HG03280 (cell line): Measurements from ENCODE around the gene SENP5.
"Not testable (repeated sequence)": the region's sequence is repeated elsewhere in the genome, so short reads cannot be mapped to it uniquely, and the experiment has no call there.

Experiments
- ATAC-seq: cut with Tn5 transposase; IDR thresholded peaks from one replicate; pipeline ENCODE4 v1.9.1; 2021; ENCODE audit warnings: mild to moderate bottlenecking, moderate library complexity; ENCODE audit not compliant: unreplicated experiment

SENP5 gene

DNA sequence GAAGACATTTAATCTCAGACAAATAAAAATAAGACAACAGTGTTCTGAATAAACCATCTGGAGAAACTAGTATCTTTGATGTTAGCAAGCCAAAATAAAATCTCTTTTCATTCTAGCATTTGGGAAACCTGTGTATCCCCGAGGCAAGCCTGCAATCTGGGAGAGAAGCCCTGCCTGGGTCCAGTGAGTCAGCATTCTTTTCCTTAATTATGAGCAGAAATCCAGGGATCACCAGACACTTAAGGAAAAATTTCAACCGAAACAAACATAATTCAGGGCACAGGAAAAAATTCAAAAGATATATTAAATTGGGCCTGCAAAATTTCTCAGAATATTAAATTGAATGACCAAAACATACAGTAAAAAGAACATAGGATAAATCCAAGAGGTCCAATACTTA, 70.4 kb downstream of the SENP5 start:
- no peak for ATAC-seq

DNA sequence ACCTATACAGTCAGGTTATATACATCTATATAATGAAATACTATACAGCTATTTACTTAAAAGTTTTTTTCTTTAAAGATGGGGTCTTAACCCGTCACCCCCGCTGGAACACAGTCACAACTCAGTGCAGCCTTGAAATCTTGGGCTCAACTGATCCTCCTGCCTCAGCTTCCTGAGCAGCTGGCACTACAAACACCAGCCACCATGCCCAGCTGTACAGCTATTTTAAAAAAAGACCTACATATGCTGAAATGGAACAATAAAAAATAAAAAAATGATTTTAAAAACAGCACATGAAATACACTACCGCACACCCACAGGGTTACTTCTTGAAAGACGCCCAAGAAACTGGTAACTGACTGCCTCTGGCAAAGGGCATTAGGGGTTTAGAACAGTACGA, 70.9 kb downstream of the SENP5 start:
- ATAC-seq, result no peak

- peak; percentile 30 for ATAC-seq
These were observed 74.1 kb downstream of the SENP5 start for GRCh38 chr3:196941729-196942225.

- peak; percentile 95 for ATAC-seq
These were observed 74.7 kb downstream of the SENP5 start, which contains the start of gene NCBP2 for GRCh38 chr3:196942226-196942914. TSS of gene NCBP2 (minus strand) at chr3:196942528. CDS start at chr3:196942503, 25 bp downstream.

GRCh38 chr3:196942915-196943277, 75.2 kb downstream of the SENP5 start:
- peak; percentile 4 for ATAC-seq

DNA sequence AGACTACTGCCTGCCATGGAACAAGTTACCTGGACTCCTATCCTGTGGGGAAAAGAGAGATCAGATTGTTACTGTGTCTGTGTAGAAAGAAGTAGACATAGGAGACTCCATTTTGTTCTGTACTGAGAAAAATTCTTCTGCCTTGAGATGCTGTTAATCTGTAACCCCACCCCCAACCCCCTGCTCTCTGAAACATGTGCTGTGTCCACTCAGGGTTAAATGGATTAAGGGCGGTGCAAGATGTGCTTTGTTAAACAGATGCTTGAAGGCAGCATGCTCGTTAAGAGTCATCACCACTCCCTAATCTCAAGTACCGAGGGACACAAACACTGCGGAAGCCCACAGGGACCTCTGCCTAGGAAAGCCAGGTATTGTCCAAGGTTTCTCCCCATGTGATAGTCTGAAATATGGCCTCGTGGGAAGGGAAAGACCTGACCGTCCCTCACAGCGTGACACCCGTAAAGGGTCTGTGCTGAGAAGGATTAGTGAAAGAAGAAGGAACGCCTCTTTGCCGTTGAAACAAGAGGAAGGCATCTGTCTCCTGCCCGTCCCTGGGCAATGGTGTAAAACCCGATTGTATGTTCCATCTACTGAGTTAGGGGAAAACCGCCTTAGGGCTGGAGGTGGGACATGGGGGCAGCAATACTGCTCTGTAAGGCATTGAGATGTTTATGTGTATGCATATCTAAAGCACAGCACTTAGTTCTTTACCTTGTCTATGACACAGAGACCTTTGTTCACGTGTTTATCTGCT, 76.5 kb downstream of the SENP5 start:
- ATAC-seq, result not testable (repeated sequence)

DNA sequence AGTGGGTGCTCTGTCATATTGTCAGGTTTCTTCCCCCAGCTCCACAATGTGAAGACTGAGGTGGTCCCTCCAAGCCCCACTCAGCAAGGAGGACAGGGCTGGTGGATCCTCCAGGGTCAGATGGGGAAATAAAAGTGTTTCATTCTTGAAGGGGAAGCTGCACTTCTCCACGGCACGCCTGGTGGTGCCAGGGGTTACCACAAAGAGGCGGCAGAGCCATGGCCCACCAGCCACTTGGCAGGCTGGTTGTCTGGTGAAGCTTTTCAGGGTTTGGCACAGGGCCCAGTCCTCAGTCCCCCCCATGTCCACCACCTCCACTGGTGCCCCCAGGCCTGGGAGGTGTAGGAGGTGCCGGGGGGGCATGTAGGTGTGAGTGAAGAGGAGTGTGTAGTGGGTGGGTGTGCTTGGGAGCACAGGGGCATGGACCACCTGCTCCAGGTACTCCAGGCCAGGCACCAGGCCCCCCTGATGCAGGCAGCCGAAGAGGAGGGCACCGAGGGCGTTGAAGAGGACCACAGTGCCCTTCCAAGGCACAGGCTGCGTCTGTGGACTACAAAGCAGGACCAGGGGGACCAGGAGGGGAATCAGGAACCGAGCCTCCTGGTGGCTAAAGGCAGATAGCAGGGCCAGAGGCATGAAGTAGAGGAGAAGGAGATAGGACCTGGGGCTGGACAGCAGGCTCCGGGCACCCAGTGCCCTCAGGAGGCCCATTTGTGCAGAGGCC, 79.6 kb downstream of the SENP5 start:
- no peak for ATAC-seq

- ATAC-seq, result no peak
These were observed 80.2 kb downstream of the SENP5 start for GRCh38 chr3:196947860-196948441.

DNA sequence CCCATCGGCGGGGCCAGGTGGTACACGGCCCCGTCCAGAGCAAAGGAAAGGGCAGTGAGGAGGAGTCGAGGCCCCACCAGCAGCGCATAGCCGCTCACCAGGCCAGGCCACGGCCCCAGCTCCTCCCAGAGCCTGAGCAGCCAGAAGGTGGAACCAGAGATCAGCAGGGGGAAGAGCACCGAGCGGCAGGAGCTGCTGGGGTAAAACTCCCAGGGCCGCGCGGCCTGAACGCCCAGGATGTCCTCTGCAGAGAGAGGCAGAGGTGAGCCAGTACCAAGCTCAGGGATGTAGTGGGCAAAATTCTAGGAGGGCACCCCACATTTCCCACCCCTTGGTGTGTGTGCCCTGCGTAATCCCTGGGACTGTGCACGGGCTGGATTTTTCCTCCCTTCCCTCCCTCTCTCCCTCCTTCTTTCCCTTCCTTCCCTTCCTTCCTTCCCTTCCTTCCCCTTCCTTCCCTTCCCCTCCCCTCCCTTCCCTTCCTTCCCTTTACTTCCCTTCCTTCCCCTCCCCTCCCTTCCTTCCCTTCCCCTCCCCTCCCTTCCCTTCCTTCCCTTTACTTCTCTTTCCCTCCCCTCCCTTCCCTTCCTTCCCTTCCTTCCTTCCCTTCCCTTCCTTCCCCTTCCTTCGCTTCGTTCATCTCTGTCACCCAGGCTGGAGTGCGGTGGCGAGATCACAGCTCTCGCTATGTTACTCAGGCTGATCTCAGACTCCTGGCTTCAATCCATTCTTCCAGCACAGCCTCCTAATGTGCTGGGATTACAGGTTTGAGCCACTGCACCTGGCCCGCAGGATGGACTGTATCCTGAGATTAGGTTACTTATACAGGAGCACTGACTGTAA, 80.9 kb downstream of the SENP5 start:
- ATAC-seq, result no peak

DNA sequence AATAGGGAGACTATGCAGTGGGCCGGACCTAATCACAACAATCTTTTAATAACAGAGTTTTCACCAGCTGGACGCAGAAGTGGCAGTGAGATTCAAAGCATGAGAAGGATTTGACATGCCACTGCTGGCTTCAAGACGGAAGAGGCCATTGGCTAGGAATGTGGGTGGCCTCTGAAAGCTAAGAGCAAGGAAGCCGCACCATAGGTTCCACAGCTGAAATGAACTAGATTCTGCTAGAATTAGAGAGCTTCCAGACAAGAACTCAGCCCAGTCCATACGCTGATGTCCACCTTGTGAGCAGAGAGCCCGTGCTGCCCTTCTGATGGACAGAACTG, 81.5 kb downstream of the SENP5 start:
- no peak for ATAC-seq

GRCh38 chr3:196949750-196950149, 82.0 kb downstream of the SENP5 start:
- ATAC-seq, result no peak

DNA sequence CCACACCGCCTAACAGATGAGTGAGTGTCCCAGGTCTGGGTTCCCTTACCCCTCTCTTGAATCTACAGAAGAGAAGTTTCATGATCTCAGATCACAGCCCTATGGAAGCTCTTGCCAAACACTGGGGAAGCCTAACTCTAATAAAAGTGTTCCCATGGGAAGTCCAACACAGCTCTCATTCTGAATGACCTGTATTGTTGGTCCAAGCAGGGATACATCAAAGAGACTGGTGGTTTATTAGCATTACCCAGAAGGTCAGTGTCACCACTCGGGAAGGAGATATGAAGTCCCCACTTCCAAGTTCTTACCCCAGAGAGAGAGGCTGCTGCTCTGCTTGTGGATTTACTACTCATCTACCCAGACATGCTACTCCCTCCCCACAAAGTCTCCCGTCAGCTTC, 83.7 kb downstream of the SENP5 start:
- ATAC-seq, result no peak

DNA sequence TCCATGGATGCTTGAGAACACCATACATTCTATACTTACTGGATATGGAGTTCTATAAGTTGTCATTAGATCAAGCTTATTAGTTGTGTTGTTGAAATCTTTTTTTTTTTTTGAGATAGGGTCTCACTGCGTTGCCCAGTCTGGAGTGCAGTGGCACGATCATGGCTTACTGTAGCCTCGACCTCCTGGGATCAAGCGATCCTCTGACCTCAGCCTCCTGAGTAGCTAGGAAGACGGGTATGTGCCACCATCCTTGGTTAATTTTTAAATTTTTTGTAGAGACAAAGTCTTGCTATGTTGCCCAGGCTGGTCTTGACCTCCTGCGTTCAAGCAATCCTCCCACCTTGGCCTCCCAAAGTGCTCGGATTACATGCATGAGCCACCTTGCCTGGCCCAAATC, 87.1 kb downstream of the SENP5 start:
- ATAC-seq, result no peak

DNA sequence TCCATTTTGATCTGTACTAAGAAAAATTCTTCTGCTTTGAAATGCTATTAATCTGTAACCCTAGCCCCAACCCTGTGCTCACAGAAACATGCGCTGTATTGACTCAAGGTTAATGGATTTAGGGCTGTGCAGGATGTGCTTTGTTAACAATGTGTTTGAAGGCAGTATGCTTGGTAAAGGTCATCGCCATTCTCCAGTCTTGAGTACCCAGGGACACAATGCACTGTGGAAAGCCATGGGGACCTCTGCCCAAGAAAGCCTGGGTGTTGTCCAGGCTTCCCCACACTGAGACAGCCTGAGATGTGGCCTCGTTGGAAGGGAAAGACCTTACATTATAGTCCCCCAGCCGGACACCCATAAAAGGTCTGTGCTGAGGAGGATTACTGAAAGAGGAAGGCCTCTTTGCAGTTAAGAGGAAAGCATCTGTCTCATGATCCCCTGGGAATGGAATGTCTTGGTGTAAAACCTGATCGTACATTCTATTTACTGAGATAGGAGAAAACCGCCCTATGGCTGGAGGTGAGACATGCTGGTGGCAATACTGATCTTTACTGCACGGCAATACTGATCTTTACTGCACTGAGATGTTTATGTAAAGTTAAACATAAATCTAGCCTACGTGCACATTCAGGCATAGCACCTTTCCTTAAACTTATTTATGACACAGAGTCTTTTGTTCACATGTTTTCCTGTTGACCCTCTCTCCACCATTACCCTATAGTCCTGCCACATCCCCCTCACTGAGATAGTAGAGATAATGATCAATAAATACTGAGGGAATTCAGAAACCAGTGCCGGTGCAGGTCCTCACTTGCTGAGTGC, 94.6 kb downstream of the SENP5 start:
- no peak for ATAC-seq

DNA sequence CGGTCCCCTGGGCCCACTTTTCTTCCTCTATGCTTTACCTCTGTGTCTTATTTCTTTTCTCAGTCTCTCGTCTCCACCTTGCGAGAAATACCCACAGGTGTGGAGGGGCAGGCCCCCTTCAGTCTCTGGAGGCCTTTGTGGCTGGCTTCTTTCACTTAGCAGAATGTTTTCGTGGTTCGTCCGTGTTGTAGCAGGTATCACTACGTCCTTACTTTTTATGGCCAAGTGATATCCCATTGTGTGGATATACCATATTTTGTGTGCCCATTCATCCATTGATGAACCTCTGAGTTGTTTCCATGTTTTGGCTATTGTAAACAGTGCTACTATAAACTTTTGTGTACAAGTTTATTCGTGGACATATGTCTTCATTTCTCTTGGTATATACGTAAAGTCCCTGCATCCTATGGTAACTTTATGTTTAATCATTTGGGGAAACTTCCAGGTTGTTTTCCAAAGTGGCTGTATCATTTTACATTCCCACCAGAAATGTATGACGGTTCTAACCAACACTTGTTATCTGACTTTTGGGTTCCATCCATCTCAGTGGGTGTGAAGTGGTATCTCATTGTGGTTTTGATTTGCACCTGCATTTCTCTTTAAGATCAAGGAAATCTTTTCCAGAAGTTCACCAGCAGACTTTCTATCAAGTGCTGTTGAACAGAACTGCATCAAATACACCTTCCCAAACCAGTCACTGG, 95.4 kb downstream of the SENP5 start:
- ATAC-seq, result no peak

GRCh38 chr3:196963631-196963953, 95.9 kb downstream of the SENP5 start:
- ATAC-seq, result no peak

DNA sequence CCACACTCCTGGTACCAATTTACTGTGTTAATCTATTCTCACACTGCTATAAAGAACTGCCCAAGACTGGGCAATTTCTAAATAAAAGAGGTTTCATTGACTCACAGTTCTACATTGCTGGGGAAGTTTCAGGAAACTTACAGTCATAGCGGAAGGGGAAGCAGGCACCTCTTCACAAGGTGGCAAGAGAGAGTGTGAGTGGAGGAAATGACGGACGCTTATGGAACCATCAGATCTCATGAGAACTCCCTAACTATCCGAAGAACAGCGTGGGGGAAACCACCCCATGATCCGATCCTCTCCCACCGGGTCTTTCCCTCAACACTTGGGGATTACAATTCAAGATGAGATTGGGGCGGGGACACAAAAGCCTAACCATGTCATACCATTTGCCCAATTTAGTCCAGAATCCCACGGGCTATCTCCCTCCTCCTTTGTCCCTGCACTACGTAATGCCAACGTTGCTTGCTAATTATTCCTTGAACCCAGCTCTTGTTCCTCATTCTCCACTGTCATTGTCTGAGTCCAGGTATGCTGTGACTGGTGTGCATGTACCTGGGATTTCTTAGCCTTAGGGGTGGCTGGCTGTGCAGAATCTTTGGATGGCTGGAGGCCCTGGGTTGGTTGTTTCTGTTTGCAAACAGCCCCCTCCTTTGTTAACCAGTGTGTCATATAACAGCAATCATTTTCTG, 97.5 kb downstream of the SENP5 start:
- no peak for ATAC-seq

- no peak for ATAC-seq
These were observed 98.1 kb downstream of the SENP5 start for GRCh38 chr3:196965804-196966173.
